Retinal pigment epithelial cell (primary cell): Measurements from ENCODE around the gene BATF3.
"Not testable (repeated sequence)": the region's sequence is repeated elsewhere in the genome, so short reads cannot be mapped to it uniquely, and the experiment has no call there.

Experiments used
- DNase-seq: peaks from one replicate; pipeline ENCODE4 v3.0.0-alpha.2; 2010; ENCODE audit warnings: low read depth
- H3K4me3 ChIP-seq: 2 replicates; pipeline ENCODE4 v1.5.1; 2011; ENCODE audit warnings: mild to moderate bottlenecking, low read length, control low read depth, moderate library complexity
- CTCF ChIP-seq: conservative IDR thresholded peaks from 2 replicates; pipeline ENCODE4 v1.5.1; 2011; ENCODE audit warnings: low read depth, low read length, control low read depth, inconsistent platforms

Gene BATF3

DNA sequence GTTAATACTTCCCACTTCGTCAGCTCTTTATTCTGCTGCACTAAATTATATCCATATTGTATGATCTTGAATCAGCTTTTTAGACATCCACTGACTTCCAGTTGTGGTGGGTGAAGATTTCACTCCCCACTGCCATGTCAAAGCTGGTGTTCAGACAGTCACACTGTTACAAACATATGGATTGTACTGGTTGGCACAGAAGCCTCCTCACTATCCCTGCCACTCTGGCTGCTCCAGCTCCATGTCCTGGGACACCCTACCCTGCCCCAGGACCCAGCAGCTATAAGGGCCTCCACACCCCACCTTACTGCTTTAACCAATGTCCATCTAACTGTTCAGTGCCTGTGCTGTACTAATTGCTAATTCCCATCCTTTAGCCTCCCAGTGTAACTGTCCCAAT, 32.0 kb upstream of the BATF3 start:
- no peak for DNase-seq
- no peak overlapping the region for H3K4me3 ChIP-seq
- TF ChIP-seq CTCF = no peak

DNA sequence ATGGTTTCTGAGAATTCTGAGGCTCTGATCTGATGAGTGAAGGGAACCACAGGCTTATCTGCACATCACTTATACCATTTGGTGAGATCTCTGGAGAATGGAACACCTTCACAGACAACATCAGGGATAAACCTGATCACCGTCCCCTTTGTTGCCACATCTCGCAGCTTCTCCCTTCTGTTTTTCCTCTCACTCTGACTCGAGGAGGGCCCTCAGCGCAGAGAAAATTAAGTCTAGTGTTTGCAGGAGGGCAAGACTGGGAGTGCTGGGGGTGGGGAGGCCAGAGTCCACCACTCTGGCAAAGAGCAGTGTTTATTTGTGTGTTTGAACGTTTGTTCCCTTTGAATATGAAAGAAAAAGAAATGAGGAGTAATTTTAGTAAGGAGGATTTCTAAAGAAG, 29.0 kb upstream of the BATF3 start:
- DNase-seq = no peak
- TF ChIP-seq CTCF = no peak
- no peak overlapping the region for H3K4me3 ChIP-seq

DNA sequence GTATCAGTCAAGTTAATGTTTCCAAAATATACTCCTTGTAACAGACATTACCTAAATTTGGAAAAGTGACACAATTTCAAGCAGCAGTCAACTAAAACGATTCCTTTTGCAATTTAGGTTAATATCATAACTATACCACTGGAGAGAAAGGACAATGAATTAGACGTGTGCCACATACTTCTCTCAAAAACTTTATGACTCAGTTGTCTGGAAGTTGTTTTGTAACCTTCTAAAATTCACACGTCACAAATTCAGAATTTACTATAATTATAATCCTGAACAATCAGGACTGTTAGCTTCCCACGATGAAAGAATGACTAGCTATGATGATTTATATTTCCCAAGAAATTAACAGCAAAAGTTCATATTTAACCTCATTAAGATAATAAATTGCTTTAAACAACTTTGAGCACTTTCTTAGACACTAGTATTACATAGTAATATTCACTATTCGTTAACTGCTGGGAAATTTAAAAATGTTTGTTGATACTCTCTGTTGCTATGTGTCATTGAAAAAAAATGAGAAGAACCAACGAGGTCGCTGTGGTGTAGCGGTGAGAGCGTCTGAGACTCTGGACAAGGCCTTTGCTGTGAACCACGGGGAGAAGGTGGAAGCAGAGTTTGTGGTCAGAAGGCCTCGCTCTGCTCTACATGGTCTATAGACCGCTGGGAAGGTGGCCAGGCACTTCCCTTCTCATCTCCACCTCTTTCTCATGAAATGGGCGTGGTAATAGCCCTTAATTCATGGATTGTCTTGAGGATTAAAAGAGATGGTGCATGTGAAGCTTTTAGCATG, 27.9 kb upstream of the BATF3 start:
- DNase-seq = no peak
- no peak for TF ChIP-seq CTCF
- H3K4me3 ChIP-seq = no peak overlapping the region

DNA sequence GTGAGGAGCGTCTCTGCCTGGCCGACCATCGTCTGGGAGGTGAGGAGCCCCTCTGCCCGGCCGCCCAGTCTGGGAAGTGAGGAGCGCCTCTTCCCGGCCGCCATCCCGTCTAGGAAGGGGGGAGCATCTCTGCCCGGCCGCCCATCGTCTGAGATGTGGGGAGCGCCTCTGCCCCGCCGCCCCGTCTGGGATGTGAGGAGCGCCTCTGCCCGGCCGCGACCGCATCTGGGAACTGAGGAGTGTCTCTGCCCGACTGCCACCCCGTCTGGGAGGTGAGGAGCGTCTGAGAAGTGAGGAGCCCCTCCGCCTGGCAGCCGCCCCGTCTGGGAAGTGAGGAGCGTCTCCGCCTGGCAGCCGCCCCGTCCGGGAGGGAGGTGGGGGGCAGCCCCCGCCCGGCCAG, 25.0 kb upstream of the BATF3 start:
- not testable (repeated sequence) for H3K4me3 ChIP-seq, DNase-seq

DNA sequence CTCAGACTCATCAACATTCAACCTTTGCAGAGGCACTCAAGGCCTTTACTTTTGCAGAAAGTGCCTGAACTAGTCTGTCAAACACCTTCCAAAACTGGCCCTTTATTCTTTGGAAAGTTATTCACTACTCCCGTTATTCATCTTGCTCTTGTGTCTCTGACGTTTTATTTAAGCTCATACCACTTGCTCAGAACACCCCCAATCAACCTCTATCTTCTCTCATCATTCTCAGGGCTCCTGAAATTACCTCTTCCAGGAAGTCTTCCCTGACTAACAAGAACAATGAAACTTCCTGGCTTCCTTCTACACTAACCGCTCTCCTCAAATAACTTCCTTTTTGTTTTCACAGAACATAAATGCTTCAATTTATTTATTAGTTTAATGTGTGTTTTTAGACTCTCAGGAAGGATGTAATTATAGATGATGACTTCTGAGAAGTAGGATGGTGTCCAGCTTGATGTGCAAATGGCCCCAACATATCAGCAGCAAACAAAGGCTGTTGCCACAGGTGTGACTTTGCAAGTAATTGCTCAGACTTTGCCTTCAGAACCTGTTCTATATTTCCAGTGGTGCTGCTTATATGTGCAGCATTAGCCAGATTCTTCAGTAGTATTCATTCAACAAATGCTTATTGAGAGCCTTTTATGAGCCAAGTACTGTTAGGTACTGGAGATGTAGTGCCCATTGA, 22.8 kb upstream of the BATF3 start:
- no peak for DNase-seq
- no peak for TF ChIP-seq CTCF
- H3K4me3 ChIP-seq = no peak overlapping the region

DNA sequence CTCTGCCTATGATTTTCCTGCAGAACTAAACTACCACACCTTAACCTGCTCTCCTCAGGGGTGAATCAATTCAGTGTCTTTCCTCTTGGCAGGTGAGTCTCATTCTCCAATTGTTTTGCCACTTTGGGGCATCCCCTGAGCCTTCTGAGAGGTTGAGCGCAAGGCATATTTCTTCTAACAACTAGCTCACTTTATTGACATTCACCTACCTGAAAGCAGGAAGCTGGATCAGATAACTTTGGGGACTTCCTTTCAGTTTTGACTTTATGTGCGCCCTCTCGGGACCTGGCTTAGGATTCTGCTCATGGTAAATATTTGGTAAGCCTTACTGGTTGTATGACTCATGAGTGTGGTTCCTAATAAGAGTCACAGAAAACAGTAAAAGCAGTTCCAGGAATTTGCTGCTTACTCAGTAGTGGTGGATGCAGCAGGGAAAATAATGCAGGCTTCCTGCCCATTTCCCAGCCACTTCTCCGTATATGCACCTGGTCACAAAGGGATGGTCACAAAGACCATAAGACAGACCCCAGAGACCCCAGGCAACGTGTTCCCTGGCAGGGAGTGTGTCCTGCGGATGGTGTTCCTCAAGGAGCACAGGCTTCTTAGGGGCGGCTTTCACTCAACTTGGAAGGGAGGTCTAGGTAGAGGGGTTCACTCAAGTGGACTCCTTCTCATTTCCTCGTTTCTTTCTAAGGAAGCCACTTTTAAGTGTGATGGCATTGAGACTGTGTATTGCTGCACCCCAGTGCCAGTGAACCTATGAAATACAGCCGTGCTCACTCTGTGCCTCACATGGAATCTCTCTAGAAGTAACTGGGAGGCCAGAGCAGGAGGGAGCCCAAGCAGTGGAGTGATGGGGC, 22.0 kb upstream of the BATF3 start:
- no peak for DNase-seq
- H3K4me3 ChIP-seq = no peak overlapping the region
- no peak for TF ChIP-seq CTCF

DNA sequence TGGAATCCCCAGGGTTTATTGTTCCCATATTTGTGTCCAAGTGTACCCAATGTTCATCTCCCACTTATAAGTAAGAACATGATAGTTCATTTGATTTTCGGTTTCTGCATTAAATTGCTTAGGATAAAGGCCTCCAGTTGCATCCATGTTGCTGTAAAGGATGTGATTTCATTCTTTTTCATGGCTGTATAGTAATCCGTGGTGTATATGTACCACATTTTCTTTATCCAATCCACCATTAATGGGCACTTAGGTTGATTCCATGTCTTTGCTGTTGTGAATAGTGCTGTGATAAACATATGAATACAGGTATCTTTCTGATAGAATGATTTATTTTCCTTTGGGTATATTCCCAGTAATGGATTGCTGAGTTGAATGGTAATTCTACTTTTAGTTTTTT, 20.0 kb upstream of the BATF3 start:
- DNase-seq = no peak
- no peak overlapping the region for H3K4me3 ChIP-seq
- no peak for TF ChIP-seq CTCF
